H9 (cell line): Measurements from ENCODE around the gene FASLG. TPM values are rescaled to one million over a fixed set of nuclear protein-coding genes. Genes with fewer than 3 reads are reported as not detected.
A peak's percentile ranks its signal among the peaks of the same experiment; 100 is the strongest.

Source experiments
- DNase-seq: peaks from one replicate; pipeline ENCODE4 v3.0.0-alpha.2; 2017
- H2AFZ ChIP-seq: one replicate; pipeline ENCODE4 v1.6.1; 2013; ENCODE audit warnings: mild to moderate bottlenecking, low read length, control low read depth, moderate library complexity
- H2AK5ac ChIP-seq: 2 replicates; pipeline ENCODE4 v1.6.1; 2013; ENCODE audit warnings: low read length, control low read depth, mixed read lengths; ENCODE audit not compliant: insufficient read length
- H2BK120ac ChIP-seq: one replicate; pipeline ENCODE4 v1.6.1; 2013; ENCODE audit warnings: low read depth, mild to moderate bottlenecking, low read length, control low read depth, inconsistent platforms; ENCODE audit not compliant: poor library complexity, severe bottlenecking
- H2BK12ac ChIP-seq: 2 replicates; pipeline ENCODE4 v1.6.1; 2013; ENCODE audit warnings: low read length, control low read depth, mixed read lengths, low read depth; ENCODE audit not compliant: insufficient read length
- H2BK15ac ChIP-seq: 2 replicates; pipeline ENCODE4 v1.6.1; 2013; ENCODE audit warnings: low read depth, low read length, control low read depth
- H2BK20ac ChIP-seq: one replicate; pipeline ENCODE4 v1.6.1; 2013; ENCODE audit warnings: low read depth, mild to moderate bottlenecking, low read length, control low read depth, inconsistent platforms; ENCODE audit not compliant: poor library complexity, severe bottlenecking
- H2BK5ac ChIP-seq: 2 replicates; pipeline ENCODE4 v1.6.1; 2013; ENCODE audit warnings: low read length, control low read depth, mixed read lengths; ENCODE audit not compliant: insufficient read length
- H3K14ac ChIP-seq: 2 replicates; pipeline ENCODE4 v1.6.1; 2013; ENCODE audit warnings: low read length, control low read depth; ENCODE audit not compliant: insufficient read depth
- H3K18ac ChIP-seq: 2 replicates; pipeline ENCODE4 v1.6.1; 2013; ENCODE audit warnings: low read depth, mild to moderate bottlenecking, mixed read lengths, low read length, control low read depth; ENCODE audit not compliant: insufficient read length
- H3K23ac ChIP-seq: 2 replicates; pipeline ENCODE4 v1.6.1; 2013; ENCODE audit warnings: low read length, control low read depth, mixed read lengths, low read depth; ENCODE audit not compliant: insufficient read length
- H3K23me2 ChIP-seq: 2 replicates; pipeline ENCODE4 v1.6.1; 2013; ENCODE audit warnings: low read depth, mild to moderate bottlenecking, mixed read lengths, low read length, control low read depth; ENCODE audit not compliant: insufficient read length, poor library complexity, severe bottlenecking
- H3K27ac ChIP-seq: 2 replicates; pipeline ENCODE4 v1.5.1; 2013; ENCODE audit warnings: low read length, control low read depth, mixed read lengths, low read depth; ENCODE audit not compliant: insufficient read length
- H3K27me3 ChIP-seq: 2 replicates; pipeline ENCODE4 v1.6.1; 2013; ENCODE audit warnings: low read length, control low read depth, inconsistent platforms; ENCODE audit not compliant: insufficient read depth
- H3K4ac ChIP-seq: 2 replicates; pipeline ENCODE4 v1.6.1; 2013; ENCODE audit warnings: low read depth, mild to moderate bottlenecking, control low read depth, inconsistent platforms, low read length, moderate library complexity
- H3K4me1 ChIP-seq: 2 replicates; pipeline ENCODE4 v1.6.1; 2013; ENCODE audit warnings: low read length, control low read depth, inconsistent platforms; ENCODE audit not compliant: insufficient read depth
- H3K4me2 ChIP-seq: 2 replicates; pipeline ENCODE4 v1.6.1; 2013; ENCODE audit warnings: low read length, control low read depth, mixed read lengths; ENCODE audit not compliant: insufficient read length, insufficient read depth
- H3K56ac ChIP-seq: 2 replicates; pipeline ENCODE4 v1.6.1; 2013; ENCODE audit warnings: low read depth, mild to moderate bottlenecking, mixed read lengths, low read length, control low read depth; ENCODE audit not compliant: insufficient read length
- H3K79me1 ChIP-seq: 2 replicates; pipeline ENCODE4 v1.6.1; 2013; ENCODE audit warnings: low read depth, mild to moderate bottlenecking, moderate library complexity, low read length, control low read depth, inconsistent platforms; ENCODE audit not compliant: insufficient read depth, poor library complexity, severe bottlenecking
- H3K79me2 ChIP-seq: 2 replicates; pipeline ENCODE4 v1.6.1; 2013; ENCODE audit warnings: low read length, control low read depth, inconsistent platforms; ENCODE audit not compliant: insufficient read depth
- H3K9ac ChIP-seq: 2 replicates; pipeline ENCODE4 v1.6.1; 2013; ENCODE audit warnings: low read length, control low read depth, mixed read lengths; ENCODE audit not compliant: insufficient read length; ENCODE audit errors: extremely low read depth
- H3K9me3 ChIP-seq: one replicate; pipeline ENCODE4 v1.6.1; 2013; ENCODE audit warnings: low read depth, low read length, inconsistent platforms; ENCODE audit not compliant: control insufficient read depth
- H3T11ph ChIP-seq: one replicate; pipeline ENCODE4 v1.6.1; 2013; ENCODE audit warnings: mild to moderate bottlenecking, low read length, control low read depth, inconsistent platforms
- H4K20me1 ChIP-seq: one replicate; pipeline ENCODE4 v1.6.1; 2013; ENCODE audit not compliant: control insufficient read depth, insufficient read length, insufficient read depth
- H4K5ac ChIP-seq: 2 replicates; pipeline ENCODE4 v1.6.1; 2013; ENCODE audit warnings: low read depth, mild to moderate bottlenecking, mixed read lengths, low read length, control low read depth; ENCODE audit not compliant: insufficient read length
- H4K8ac ChIP-seq: replicated peaks from 2 replicates; pipeline ENCODE4 v1.6.1; 2013; ENCODE audit warnings: low read length, control low read depth, mixed read lengths, low read depth; ENCODE audit not compliant: insufficient read length
- H4K91ac ChIP-seq: 2 replicates; pipeline ENCODE4 v1.6.1; 2013; ENCODE audit warnings: low read depth, mild to moderate bottlenecking, moderate library complexity, mixed read lengths, low read length, control low read depth; ENCODE audit not compliant: insufficient read length
- H3K27ac Mint-ChIP-seq, 3 experiments: 2 replicates in 2 of 3; 3 replicates in 1 of 3; pipeline ENCODE4 v1.8.0; 2020 to 2021; ENCODE audit warnings: mixed read lengths in 3 of 3, mild to moderate bottlenecking in 1 of 3, moderate library complexity in 1 of 3
- H3K27me3 Mint-ChIP-seq: 2 replicates; pipeline ENCODE4 v1.8.0; 2021; ENCODE audit warnings: low read depth, mild to moderate bottlenecking, moderate library complexity, mixed read lengths
- H3K36me3 Mint-ChIP-seq, 3 experiments: 2 replicates in 2 of 3; 3 replicates in 1 of 3; pipeline ENCODE4 v1.8.0; 2020 to 2021; ENCODE audit warnings: low read depth in 3 of 3, mixed read lengths in 3 of 3; ENCODE audit not compliant: insufficient read depth in 1 of 3
- H3K4me1 Mint-ChIP-seq, 2 experiments: 2 replicates each; pipeline ENCODE4 v1.8.0; 2020; ENCODE audit warnings: mixed read lengths in 2 of 2
- H3K4me3 Mint-ChIP-seq, 2 experiments: 2 replicates in 1 of 2; 3 replicates in 1 of 2; pipeline ENCODE4 v1.8.0; 2020 to 2021; ENCODE audit warnings: mild to moderate bottlenecking in 2 of 2, mixed read lengths in 2 of 2, moderate library complexity in 1 of 2
- H3K9me3 Mint-ChIP-seq, 2 experiments: 2 replicates in 1 of 2; 3 replicates in 1 of 2; pipeline ENCODE4 v1.8.0; 2020; ENCODE audit warnings: mild to moderate bottlenecking in 2 of 2, mixed read lengths in 2 of 2, moderate library complexity in 1 of 2
- WGBS: extraction: QIAGEN DNeasy Blood & Tissue Kit; methylation state at CpG from one replicate; pipeline ENCODE4 v1.1.7; 2013; ENCODE audit warnings: missing lambda C conversion rate, low lambda C conversion rate, mixed read lengths; ENCODE audit not compliant: insufficient read length; ENCODE audit errors: extremely low coverage; 5-methylcytosine and 5-hydroxymethylcytosine counted together
- total RNA-seq: library from RNA; stranded (reverse); gene quantifications from 2 replicates; pipeline ENCODE4 v1.2.1, GENCODE V29; 2021
- TF ChIP-seq, protein P1 (sequence below): fragments of 200-600 bp; sonication (generic); conservative IDR thresholded peaks from 3 replicates; pipeline ENCODE4 v1.8.0; 2021; ENCODE audit warnings: antibody characterized with exemption, mild to moderate bottlenecking

Gene FASLG
- total RNA-seq, 1 experiment from 2014 or later: not detected

- H3K4ac ChIP-seq: no peak overlapping the region
- no peak overlapping the region for H3K18ac ChIP-seq
- H3K14ac ChIP-seq: no peak overlapping the region
- H3K23me2 ChIP-seq: no peaks in the 10 kb centered on the region
- no peak overlapping the region for H2BK20ac ChIP-seq
- TF ChIP-seq, protein P1, sequence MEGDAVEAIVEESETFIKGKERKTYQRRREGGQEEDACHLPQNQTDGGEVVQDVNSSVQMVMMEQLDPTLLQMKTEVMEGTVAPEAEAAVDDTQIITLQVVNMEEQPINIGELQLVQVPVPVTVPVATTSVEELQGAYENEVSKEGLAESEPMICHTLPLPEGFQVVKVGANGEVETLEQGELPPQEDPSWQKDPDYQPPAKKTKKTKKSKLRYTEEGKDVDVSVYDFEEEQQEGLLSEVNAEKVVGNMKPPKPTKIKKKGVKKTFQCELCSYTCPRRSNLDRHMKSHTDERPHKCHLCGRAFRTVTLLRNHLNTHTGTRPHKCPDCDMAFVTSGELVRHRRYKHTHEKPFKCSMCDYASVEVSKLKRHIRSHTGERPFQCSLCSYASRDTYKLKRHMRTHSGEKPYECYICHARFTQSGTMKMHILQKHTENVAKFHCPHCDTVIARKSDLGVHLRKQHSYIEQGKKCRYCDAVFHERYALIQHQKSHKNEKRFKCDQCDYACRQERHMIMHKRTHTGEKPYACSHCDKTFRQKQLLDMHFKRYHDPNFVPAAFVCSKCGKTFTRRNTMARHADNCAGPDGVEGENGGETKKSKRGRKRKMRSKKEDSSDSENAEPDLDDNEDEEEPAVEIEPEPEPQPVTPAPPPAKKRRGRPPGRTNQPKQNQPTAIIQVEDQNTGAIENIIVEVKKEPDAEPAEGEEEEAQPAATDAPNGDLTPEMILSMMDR: no peak
- DNase-seq: peak; percentile 45
- no peak overlapping the region for H3K9ac ChIP-seq
- H2BK120ac ChIP-seq: no peak overlapping the region
- WGBS: no CpG with 5 or more reads among the region's 2 CpGs
- H3K4me1 ChIP-seq: no peaks in the 10 kb centered on the region
- no peak overlapping the region for H2AFZ ChIP-seq
- H3K79me2 ChIP-seq: no peaks in the 10 kb centered on the region
- no peak overlapping the region for H2BK12ac ChIP-seq
- no peak overlapping the region for H2BK15ac ChIP-seq
- no peak overlapping the region for H3T11ph ChIP-seq
- H3K9me3 ChIP-seq: no peaks in the 10 kb centered on the region
- no peaks in the 10 kb centered on the region for H3K27me3 ChIP-seq
- no peaks in the 10 kb centered on the region; a peak in 1 of 7 replicates for H3K36me3 Mint-ChIP-seq
- peak overlapping the region in 2 of 3 experiments; percentile 1 to 19; a peak in 6 of 7 replicates for H3K27ac Mint-ChIP-seq
- no peak overlapping the region for H3K4me2 ChIP-seq
- H4K8ac ChIP-seq: no peak overlapping the region
- no peak overlapping the region for H4K91ac ChIP-seq
- no peak overlapping the region for H4K5ac ChIP-seq
- no peaks in the 10 kb centered on the region for H3K27me3 Mint-ChIP-seq
- H3K27ac ChIP-seq: no peak overlapping the region
- H3K4me3 Mint-ChIP-seq: no peak overlapping the region
- no peak overlapping the region for H3K56ac ChIP-seq
- no peak overlapping the region for H3K23ac ChIP-seq
- no peak overlapping the region for H2BK5ac ChIP-seq
- no peaks in the 10 kb centered on the region for H3K9me3 Mint-ChIP-seq
- H2AK5ac ChIP-seq: no peak overlapping the region
- peaks cover 33 to 45% of the 10 kb centered on the region in 2 experiments for H3K4me1 Mint-ChIP-seq
- H4K20me1 ChIP-seq: no peaks in the 10 kb centered on the region
- H3K79me1 ChIP-seq: no peaks in the 10 kb centered on the region
Observed at GRCh38 chr1:172680733-172681275, 21.9 kb downstream of the FASLG start.
